ENCODE data around the gene WNT9B. TPM values are rescaled to one million over a fixed set of nuclear protein-coding genes. Genes with fewer than 3 reads are reported as not detected.

Gene WNT9B
- total and polyA plus RNA-seq, 2 of the 13 experiments (the other 11 are each of a cell fraction or from before 2014, with no cell fraction given) = not detected

DNA sequence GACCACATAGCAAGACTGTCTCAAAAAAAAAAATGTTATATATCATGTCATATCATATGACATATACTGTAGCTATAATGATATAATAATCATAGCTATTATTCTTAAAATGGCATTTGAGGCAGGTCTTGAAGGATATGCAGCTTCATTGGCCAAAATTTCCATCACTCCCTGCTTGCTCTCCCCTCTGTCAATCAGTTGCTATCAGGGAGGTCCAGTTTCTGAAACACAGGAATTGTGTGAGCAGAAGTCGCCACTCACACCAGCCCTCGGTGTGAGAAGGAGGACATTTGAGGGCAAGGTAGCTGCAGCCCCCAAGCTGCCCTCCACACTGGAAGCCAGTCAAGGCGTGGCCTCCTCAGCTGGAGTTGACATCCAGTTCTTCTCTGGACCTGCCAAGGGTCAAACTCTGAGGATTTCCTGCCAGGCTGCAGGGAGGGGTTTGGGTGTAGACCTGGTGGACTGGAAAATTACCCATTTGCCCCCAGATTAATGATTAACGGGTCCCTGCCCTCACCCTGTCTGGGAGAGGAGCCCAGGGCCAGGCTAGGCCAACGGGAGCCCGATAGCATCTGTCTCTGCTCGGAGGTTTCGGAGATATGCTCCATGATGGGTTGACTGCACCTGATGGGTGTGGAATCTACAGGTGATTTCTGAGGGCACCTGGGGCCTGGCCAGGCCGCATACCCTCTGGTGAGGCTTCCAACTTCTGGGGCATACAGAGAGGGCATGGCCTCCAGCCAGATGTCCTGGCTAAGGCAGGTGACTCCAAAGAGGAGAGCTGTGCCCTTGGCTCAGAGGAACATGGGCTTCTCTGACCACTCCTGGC lies 18.8 kb downstream of the WNT9B start (continued):
- TF ChIP-seq ATF6 (CRISPR knock-in tag; conservative IDR thresholded peaks at IDR 0.05) (no peak), ZSCAN21 (CRISPR knock-in tag; IDR thresholded peaks at IDR 0.05; ENCODE audit: borderline replicate concordance) (peak; percentile 37; the same call in 1 of the 2 replicates), SRSF1 (optimal IDR thresholded peaks at IDR 0.05; ENCODE audit: low read depth, low read length) (no peak), THAP11 (CRISPR knock-in tag; IDR thresholded peaks at IDR 0.05) (peak; percentile 48), PAX8 (CRISPR knock-in tag; IDR thresholded peaks at IDR 0.05; ENCODE audit: borderline replicate concordance) (no peak), ZNF788 (CRISPR knock-in tag; IDR thresholded peaks at IDR 0.05; ENCODE audit: borderline replicate concordance) (peak; percentile 14; the same call in 1 of the 2 replicates), ZNF557 (CRISPR knock-in tag; IDR thresholded peaks at IDR 0.05) (no peak), ZFAT (CRISPR knock-in tag; conservative IDR thresholded peaks at IDR 0.05) (no peak), ZNF674 (CRISPR knock-in tag; IDR thresholded peaks at IDR 0.05; ENCODE audit: low read depth) (no peak), TSC22D2 (CRISPR knock-in tag; IDR thresholded peaks at IDR 0.05; ENCODE audit: borderline replicate concordance) (peak; percentile 28; the same call in 1 of the 2 replicates), ZNF543 (CRISPR knock-in tag; IDR thresholded peaks at IDR 0.05) (no peak), ARID5B (CRISPR knock-in tag; IDR thresholded peaks at IDR 0.05) (peak; percentile 65), MEIS2 (CRISPR knock-in tag; IDR thresholded peaks at IDR 0.05) (peak; percentile 24; the same call in 1 of the 2 replicates), GMEB1 (CRISPR knock-in tag; IDR thresholded peaks at IDR 0.05; ENCODE audit: borderline replicate concordance) (peak; percentile 48; the same call in 1 of the 2 replicates), YY1 (IDR thresholded peaks at IDR 0.05; ENCODE audit: insufficient read depth, insufficient replicate concordance, low read depth, low read length) (peak; percentile 31), RELA (CRISPR knock-in tag; IDR thresholded peaks at IDR 0.05) (no peak), ZNF556 (CRISPR knock-in tag; IDR thresholded peaks at IDR 0.05; ENCODE audit: borderline replicate concordance) (peak; percentile 47; the same call in 1 of the 2 replicates)
- TF ChIP-seq, protein P1, sequence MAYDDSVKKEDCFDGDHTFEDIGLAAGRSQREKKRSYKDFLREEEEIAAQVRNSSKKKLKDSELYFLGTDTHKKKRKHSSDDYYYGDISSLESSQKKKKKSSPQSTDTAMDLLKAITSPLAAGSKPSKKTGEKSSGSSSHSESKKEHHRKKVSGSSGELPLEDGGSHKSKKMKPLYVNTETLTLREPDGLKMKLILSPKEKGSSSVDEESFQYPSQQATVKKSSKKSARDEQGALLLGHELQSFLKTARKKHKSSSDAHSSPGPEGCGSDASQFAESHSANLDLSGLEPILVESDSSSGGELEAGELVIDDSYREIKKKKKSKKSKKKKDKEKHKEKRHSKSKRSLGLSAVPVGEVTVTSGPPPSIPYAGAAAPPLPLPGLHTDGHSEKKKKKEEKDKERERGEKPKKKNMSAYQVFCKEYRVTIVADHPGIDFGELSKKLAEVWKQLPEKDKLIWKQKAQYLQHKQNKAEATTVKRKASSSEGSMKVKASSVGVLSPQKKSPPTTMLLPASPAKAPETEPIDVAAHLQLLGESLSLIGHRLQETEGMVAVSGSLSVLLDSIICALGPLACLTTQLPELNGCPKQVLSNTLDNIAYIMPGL (CRISPR knock-in tag; IDR thresholded peaks at IDR 0.05; ENCODE audit: borderline replicate concordance in 1 of 2, low read depth in 1 of 2) = peak in 1 of 2 experiments; percentile 14; a peak in 1 of 4 replicates
